Measurements from ENCODE around the gene CELA2A.

GRCh38 chr1:15417059-15417934 is 39.2 kb upstream of the CELA2A start:
- TF ChIP-seq, protein P1, sequence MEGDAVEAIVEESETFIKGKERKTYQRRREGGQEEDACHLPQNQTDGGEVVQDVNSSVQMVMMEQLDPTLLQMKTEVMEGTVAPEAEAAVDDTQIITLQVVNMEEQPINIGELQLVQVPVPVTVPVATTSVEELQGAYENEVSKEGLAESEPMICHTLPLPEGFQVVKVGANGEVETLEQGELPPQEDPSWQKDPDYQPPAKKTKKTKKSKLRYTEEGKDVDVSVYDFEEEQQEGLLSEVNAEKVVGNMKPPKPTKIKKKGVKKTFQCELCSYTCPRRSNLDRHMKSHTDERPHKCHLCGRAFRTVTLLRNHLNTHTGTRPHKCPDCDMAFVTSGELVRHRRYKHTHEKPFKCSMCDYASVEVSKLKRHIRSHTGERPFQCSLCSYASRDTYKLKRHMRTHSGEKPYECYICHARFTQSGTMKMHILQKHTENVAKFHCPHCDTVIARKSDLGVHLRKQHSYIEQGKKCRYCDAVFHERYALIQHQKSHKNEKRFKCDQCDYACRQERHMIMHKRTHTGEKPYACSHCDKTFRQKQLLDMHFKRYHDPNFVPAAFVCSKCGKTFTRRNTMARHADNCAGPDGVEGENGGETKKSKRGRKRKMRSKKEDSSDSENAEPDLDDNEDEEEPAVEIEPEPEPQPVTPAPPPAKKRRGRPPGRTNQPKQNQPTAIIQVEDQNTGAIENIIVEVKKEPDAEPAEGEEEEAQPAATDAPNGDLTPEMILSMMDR (IDR thresholded peaks at IDR 0.05; ENCODE audit: insufficient read depth, low read length), result no peak
- no peak for TF ChIP-seq GABPA (IDR thresholded peaks at IDR 0.05; ENCODE audit: low read depth)
